IMR-90 (cell line): Measurements from ENCODE around the gene BLMH. TPM values are rescaled to one million over a fixed set of nuclear protein-coding genes. Genes with fewer than 3 reads are reported as not detected.

Experiments
- ATAC-seq: fragments of 200-7000 bp; cut with Tn5 transposase; 2 replicates; pipeline ENCODE4 v1.9.1; 2020; ENCODE audit warnings: low read depth, mild to moderate bottlenecking, moderate library complexity
- BruUV-seq: library from RNA; stranded (reverse); fragments of 400-500 nt; replicated peaks from 2 replicates; lab custom pipeline; 2021; lab: Mats Ljungman, UMichigan
- CTCF ChIA-PET: fragments of 300-600 bp; formaldehyde crosslinking; extraction: SDS; loops from one replicate; lab custom pipeline; 2021; ENCODE audit warnings: antibody characterized with exemption; lab: Yijun Ruan, JAX
- POLR2A ChIA-PET: fragments of 300-600 bp; sonication (Branson Sonifier 250); formaldehyde crosslinking; loops from one replicate; lab custom pipeline; 2022; ENCODE audit warnings: antibody characterized with exemption; ENCODE audit not compliant: unreplicated experiment; lab: Charles Lee
- DNase-seq: peaks from one replicate; pipeline ENCODE4 v3.0.0; 2013
- H2AFZ ChIP-seq: replicated peaks from 2 replicates; pipeline ENCODE3; 2013; ENCODE audit warnings: low read length, mild to moderate bottlenecking; ENCODE audit not compliant: poor library complexity
- H2AK5ac ChIP-seq: 2 replicates; pipeline ENCODE4 v1.6.1; 2013; ENCODE audit warnings: low read depth, low read length, inconsistent platforms
- H2AK9ac ChIP-seq: replicated peaks from 2 replicates; pipeline ENCODE3; 2013; ENCODE audit warnings: mild to moderate bottlenecking, low read depth, low read length, moderate library complexity; ENCODE audit not compliant: poor library complexity
- H2BK120ac ChIP-seq: 2 replicates; pipeline ENCODE4 v1.6.1; 2013; ENCODE audit warnings: low read depth, low read length, inconsistent platforms
- H2BK15ac ChIP-seq: 3 replicates; pipeline ENCODE4 v1.6.1; 2013; ENCODE audit warnings: low read depth, low read length, inconsistent platforms
- H2BK20ac ChIP-seq: 2 replicates; pipeline ENCODE4 v1.6.1; 2013; ENCODE audit warnings: low read depth, mild to moderate bottlenecking, inconsistent platforms, low read length, moderate library complexity
- H2BK5ac ChIP-seq: 2 replicates; pipeline ENCODE4 v1.6.1; 2013; ENCODE audit warnings: mild to moderate bottlenecking, low read depth, low read length, inconsistent platforms; ENCODE audit not compliant: poor library complexity, severe bottlenecking
- H3K14ac ChIP-seq: replicated peaks from 2 replicates; pipeline ENCODE4 v1.6.1; 2013; ENCODE audit warnings: low read depth, low read length, inconsistent platforms
- H3K18ac ChIP-seq: 2 replicates; pipeline ENCODE4 v1.6.1; 2013; ENCODE audit warnings: low read depth, low read length, control low read depth
- H3K23ac ChIP-seq: 2 replicates; pipeline ENCODE4 v1.6.1; 2013; ENCODE audit warnings: low read depth, low read length, inconsistent platforms
- H3K27ac ChIP-seq: 2 replicates; pipeline ENCODE4 v1.5.1; 2013; ENCODE audit warnings: mild to moderate bottlenecking, control low read depth, low read length; ENCODE audit not compliant: insufficient read depth
- H3K27me3 ChIP-seq: 2 replicates; pipeline ENCODE4 v1.6.1; 2013; ENCODE audit warnings: low read length; ENCODE audit not compliant: control insufficient read depth, insufficient read depth
- H3K36me3 ChIP-seq: 2 replicates; pipeline ENCODE4 v1.6.1; 2013; ENCODE audit warnings: low read length, mixed read lengths; ENCODE audit not compliant: control insufficient read depth, insufficient read depth
- H3K4ac ChIP-seq: 2 replicates; pipeline ENCODE4 v1.6.1; 2013; ENCODE audit warnings: low read depth, low read length, inconsistent platforms
- H3K4me1 ChIP-seq: 2 replicates; pipeline ENCODE4 v1.6.1; 2013; ENCODE audit warnings: low read length, mixed read lengths; ENCODE audit not compliant: control insufficient read depth, insufficient read depth
- H3K4me2 ChIP-seq: 2 replicates; pipeline ENCODE4 v1.6.1; 2013; ENCODE audit warnings: low read depth, mild to moderate bottlenecking, control low read depth, low read length, moderate library complexity
- H3K4me3 ChIP-seq: 2 replicates; pipeline ENCODE4 v1.5.1; 2013; ENCODE audit warnings: low read depth, mild to moderate bottlenecking, control low read depth, low read length, moderate library complexity; ENCODE audit not compliant: insufficient read depth
- H3K56ac ChIP-seq: 2 replicates; pipeline ENCODE4 v1.6.1; 2013; ENCODE audit warnings: low read length, inconsistent platforms; ENCODE audit not compliant: insufficient read depth; ENCODE audit errors: extremely low read depth
- H3K79me1 ChIP-seq, 2 experiments: 2 replicates each; pipeline ENCODE4 v1.6.1; 2013; ENCODE audit warnings: low read length in 2 of 2, inconsistent platforms in 1 of 2, low read depth in 1 of 2
- H3K9ac ChIP-seq: 2 replicates; pipeline ENCODE4 v1.6.1; 2013; ENCODE audit warnings: low read depth, low read length, control low read depth
- H3K9me1 ChIP-seq: 2 replicates; pipeline ENCODE4 v1.6.1; 2013; ENCODE audit warnings: low read length, inconsistent platforms; ENCODE audit not compliant: insufficient read depth
- H3K9me3 ChIP-seq: 2 replicates; pipeline ENCODE4 v1.6.1; 2013; ENCODE audit warnings: low read length; ENCODE audit not compliant: control insufficient read depth, insufficient read depth
- H4K20me1 ChIP-seq: 2 replicates; pipeline ENCODE4 v1.6.1; 2013; ENCODE audit warnings: low read length, inconsistent platforms; ENCODE audit not compliant: insufficient read depth
- H4K5ac ChIP-seq: 2 replicates; pipeline ENCODE4 v1.6.1; 2013; ENCODE audit warnings: mild to moderate bottlenecking, low read depth, low read length, control low read depth
- H4K8ac ChIP-seq, 2 experiments: 2 replicates each; pipeline ENCODE4 v1.6.1; 2013; ENCODE audit warnings: low read depth in 2 of 2, low read length in 2 of 2, control low read depth in 1 of 2, inconsistent platforms in 1 of 2
- H4K91ac ChIP-seq: 2 replicates; pipeline ENCODE4 v1.6.1; 2013; ENCODE audit warnings: low read depth, low read length, inconsistent platforms; ENCODE audit not compliant: insufficient read depth
- CEBPB ChIP-seq: IDR thresholded peaks from 2 replicates; pipeline ENCODE4 v1.6.1; 2012; ENCODE audit warnings: low read depth, low read length, improper control_type of control experiment
- CHD1 ChIP-seq: IDR thresholded peaks from 2 replicates; pipeline ENCODE4 v1.6.1; 2012; ENCODE audit warnings: low read depth, low read length, improper control_type of control experiment
- FOS ChIP-seq: fragments of 150-350 bp; IDR thresholded peaks from 2 replicates; pipeline ENCODE4 v1.6.1; 2016; ENCODE audit warnings: low read depth, low read length
- MAFK ChIP-seq: IDR thresholded peaks from 2 replicates; pipeline ENCODE4 v1.6.1; 2012; ENCODE audit warnings: low read depth, low read length, improper control_type of control experiment
- MAZ ChIP-seq: IDR thresholded peaks from 2 replicates; pipeline ENCODE4 v1.6.1; 2012; ENCODE audit warnings: low read depth, mild to moderate bottlenecking, low read length, improper control_type of control experiment, moderate library complexity, borderline replicate concordance
- NFE2L2 ChIP-seq: fragments of 150-350 bp; IDR thresholded peaks from 2 replicates; pipeline ENCODE4 v1.6.1; 2016; ENCODE audit warnings: low read depth, mild to moderate bottlenecking, low read length
- POLR2A ChIP-seq: IDR thresholded peaks from 2 replicates; pipeline ENCODE4 v1.6.1; 2012; ENCODE audit warnings: mild to moderate bottlenecking, low read depth, low read length
- RCOR1 ChIP-seq: IDR thresholded peaks from 2 replicates; pipeline ENCODE4 v1.6.1; 2012; ENCODE audit warnings: mild to moderate bottlenecking, low read length, improper control_type of control experiment; ENCODE audit not compliant: insufficient replicate concordance
- RFX5 ChIP-seq: IDR thresholded peaks from 2 replicates; pipeline ENCODE4 v1.8.0; 2012; ENCODE audit warnings: low read depth, mild to moderate bottlenecking, low read length, moderate library complexity
- SMC3 ChIP-seq: fragments of 150-350 bp; IDR thresholded peaks from 2 replicates; pipeline ENCODE4 v1.6.1; 2016; ENCODE audit warnings: low read depth, mild to moderate bottlenecking, antibody characterized with exemption, low read length, moderate library complexity
- WGBS, 2 experiments: methylation state at CpG; one replicate each; pipeline versions ENCODE4 v1.1.5 to v1.1.7; 2013; ENCODE audit warnings: missing lambda C conversion rate in 2 of 2; ENCODE audit not compliant: insufficient read length in 1 of 2; ENCODE audit errors: extremely low coverage in 2 of 2; 5-methylcytosine and 5-hydroxymethylcytosine counted together
- dilution Hi-C: fragments of 300-500 bp; cut with HindIII; formaldehyde crosslinking; loops from one replicate; pipeline ENCODE4 v1.14.3; 2018; ENCODE audit warnings: low sequenced_read_pairs; ENCODE audit not compliant: unreplicated experiment
- in situ Hi-C: fragments of 300-500 bp; cut with MboI; formaldehyde crosslinking; loops from 3 replicates; pipeline ENCODE4 v1.14.3; 2019; ENCODE audit warnings: low sequenced_read_pairs, inconsistent platforms, mixed read lengths
- intact Hi-C: fragments of 100-400 bp; cut with micrococcal nuclease; formaldehyde crosslinking; loops from 2 replicates; pipeline ENCODE4 v1.10.0; 2022
- polyA plus RNA-seq, 3 experiments: library from polyadenylated mRNA; depleted of rRNA; stranded (reverse); fragments of >200 nt; gene quantifications; 2 replicates each; pipeline ENCODE4 v1.2.3, GENCODE V29; 2012; ENCODE audit warnings: low replicate concordance in 1 of 3
- total RNA-seq: library from RNA; depleted of rRNA; stranded (reverse); fragments of >200 nt; gene quantifications from 2 replicates; pipeline ENCODE4 v1.2.3, GENCODE V29; 2012
- TF ChIP-seq, protein P1 (sequence below): conservative IDR thresholded peaks from 2 replicates; pipeline ENCODE4 v1.5.1; 2012; ENCODE audit warnings: mild to moderate bottlenecking, low read depth, low read length, improper control_type of control experiment
- TF ChIP-seq, protein P2 (sequence below): fragments of 150-350 bp; IDR thresholded peaks from 2 replicates; pipeline ENCODE4 v1.6.1; 2016; ENCODE audit warnings: low read depth, mild to moderate bottlenecking, low read length, moderate library complexity, borderline replicate concordance
- TF ChIP-seq, protein P3 (sequence below): fragments of 150-350 bp; IDR thresholded peaks from 2 replicates; pipeline ENCODE4 v1.6.1; 2017; ENCODE audit warnings: mild to moderate bottlenecking, antibody characterized with exemption, low read length, low read depth

The BLMH gene
- total and polyA plus RNA-seq, 2 of the 4 experiments (the other 2 are of a cell fraction): 17.3 to 20.8 TPM

DNA sequence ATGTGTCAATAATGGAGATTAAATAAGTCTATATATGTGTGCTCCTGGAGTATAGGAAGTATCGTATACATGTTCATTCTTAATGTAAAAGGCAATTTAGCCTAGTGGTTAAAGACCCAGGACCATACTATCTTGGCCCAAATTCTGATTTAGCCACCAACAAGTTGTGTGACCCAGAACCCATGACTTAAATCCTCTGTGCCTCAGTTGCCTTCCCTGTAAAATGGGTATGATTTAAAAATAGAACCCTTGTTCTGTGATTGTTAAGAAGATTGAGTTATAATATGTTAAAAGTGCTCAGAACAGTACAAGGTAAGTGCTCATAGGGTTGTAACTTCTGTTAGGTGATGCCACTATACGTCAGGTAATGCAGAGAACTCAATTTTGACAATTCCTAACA is 18.8 kb upstream of the BLMH start:
- no CpG with 5 or more reads among the region's 2 CpGs for WGBS, 2 experiments
- H2AK9ac ChIP-seq: no peak overlapping the region
- intact Hi-C loops (no loop called here), dilution Hi-C loops (no loop called here), in situ Hi-C loops (loop anchor here (25.0 kb wide), 1 partner anchor 402 kb away; no protein-coding TSS in a partner anchor)
- ChIA-PET CTCF (no interaction called here), POLR2A (no interaction called here)
- peaks cover 5% of the 10 kb centered on the region for H3K27me3 ChIP-seq
- no peaks in the 10 kb centered on the region for H3K9me3 ChIP-seq
- H3K4me3 ChIP-seq: no peak overlapping the region
- no peak overlapping the region for H3K9ac ChIP-seq
- H3K36me3 ChIP-seq: no peaks in the 10 kb centered on the region
- no peak overlapping the region for H3K4ac ChIP-seq
- H2BK120ac ChIP-seq: no peak overlapping the region
- no peak overlapping the region for H4K8ac ChIP-seq
- no peak overlapping the region for H3K56ac ChIP-seq
- no peak overlapping the region for H4K5ac ChIP-seq
- no peak overlapping the region for H3K23ac ChIP-seq
- no peak for ATAC-seq
- no peak overlapping the region for H3K18ac ChIP-seq
- no peak overlapping the region for H2BK15ac ChIP-seq
- no peak overlapping the region for H2BK5ac ChIP-seq
- no peaks in the 10 kb centered on the region; the same call in 1 of the 2 replicates for H3K4me1 ChIP-seq
- DNase-seq: no peak
- H3K79me1 ChIP-seq: no peaks in the 10 kb centered on the region
- no peak overlapping the region for H3K27ac ChIP-seq
- H2AK5ac ChIP-seq: no peak overlapping the region
- no TSS peak for BruUV-seq
- no peak overlapping the region for H2BK20ac ChIP-seq
- no peaks in the 10 kb centered on the region for H3K9me1 ChIP-seq
- no peak overlapping the region for H2AFZ ChIP-seq
- no peak overlapping the region for H3K14ac ChIP-seq
- no peak overlapping the region for H3K4me2 ChIP-seq
- no peak for TF ChIP-seq POLR2A
- TF ChIP-seq, protein P1, sequence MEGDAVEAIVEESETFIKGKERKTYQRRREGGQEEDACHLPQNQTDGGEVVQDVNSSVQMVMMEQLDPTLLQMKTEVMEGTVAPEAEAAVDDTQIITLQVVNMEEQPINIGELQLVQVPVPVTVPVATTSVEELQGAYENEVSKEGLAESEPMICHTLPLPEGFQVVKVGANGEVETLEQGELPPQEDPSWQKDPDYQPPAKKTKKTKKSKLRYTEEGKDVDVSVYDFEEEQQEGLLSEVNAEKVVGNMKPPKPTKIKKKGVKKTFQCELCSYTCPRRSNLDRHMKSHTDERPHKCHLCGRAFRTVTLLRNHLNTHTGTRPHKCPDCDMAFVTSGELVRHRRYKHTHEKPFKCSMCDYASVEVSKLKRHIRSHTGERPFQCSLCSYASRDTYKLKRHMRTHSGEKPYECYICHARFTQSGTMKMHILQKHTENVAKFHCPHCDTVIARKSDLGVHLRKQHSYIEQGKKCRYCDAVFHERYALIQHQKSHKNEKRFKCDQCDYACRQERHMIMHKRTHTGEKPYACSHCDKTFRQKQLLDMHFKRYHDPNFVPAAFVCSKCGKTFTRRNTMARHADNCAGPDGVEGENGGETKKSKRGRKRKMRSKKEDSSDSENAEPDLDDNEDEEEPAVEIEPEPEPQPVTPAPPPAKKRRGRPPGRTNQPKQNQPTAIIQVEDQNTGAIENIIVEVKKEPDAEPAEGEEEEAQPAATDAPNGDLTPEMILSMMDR: no peak
- TF ChIP-seq, protein P2, sequence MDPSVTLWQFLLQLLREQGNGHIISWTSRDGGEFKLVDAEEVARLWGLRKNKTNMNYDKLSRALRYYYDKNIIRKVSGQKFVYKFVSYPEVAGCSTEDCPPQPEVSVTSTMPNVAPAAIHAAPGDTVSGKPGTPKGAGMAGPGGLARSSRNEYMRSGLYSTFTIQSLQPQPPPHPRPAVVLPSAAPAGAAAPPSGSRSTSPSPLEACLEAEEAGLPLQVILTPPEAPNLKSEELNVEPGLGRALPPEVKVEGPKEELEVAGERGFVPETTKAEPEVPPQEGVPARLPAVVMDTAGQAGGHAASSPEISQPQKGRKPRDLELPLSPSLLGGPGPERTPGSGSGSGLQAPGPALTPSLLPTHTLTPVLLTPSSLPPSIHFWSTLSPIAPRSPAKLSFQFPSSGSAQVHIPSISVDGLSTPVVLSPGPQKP: no peak
- TF ChIP-seq MAZ: no peak
- no peak for TF ChIP-seq RCOR1
- no peak for TF ChIP-seq CHD1
- TF ChIP-seq, protein P3, sequence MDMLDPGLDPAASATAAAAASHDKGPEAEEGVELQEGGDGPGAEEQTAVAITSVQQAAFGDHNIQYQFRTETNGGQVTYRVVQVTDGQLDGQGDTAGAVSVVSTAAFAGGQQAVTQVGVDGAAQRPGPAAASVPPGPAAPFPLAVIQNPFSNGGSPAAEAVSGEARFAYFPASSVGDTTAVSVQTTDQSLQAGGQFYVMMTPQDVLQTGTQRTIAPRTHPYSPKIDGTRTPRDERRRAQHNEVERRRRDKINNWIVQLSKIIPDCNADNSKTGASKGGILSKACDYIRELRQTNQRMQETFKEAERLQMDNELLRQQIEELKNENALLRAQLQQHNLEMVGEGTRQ: no peak
- no peak for TF ChIP-seq FOS
- no peak for TF ChIP-seq NFE2L2
- TF ChIP-seq CEBPB: no peak
- no peak for TF ChIP-seq RFX5
- no peak for TF ChIP-seq SMC3
- no peak for TF ChIP-seq MAFK
- H4K20me1 ChIP-seq: no peaks in the 10 kb centered on the region
- no peak overlapping the region for H4K91ac ChIP-seq
